Stimulated activated naive CD4-positive, alpha-beta T cell (primary cell): ENCODE data around the gene BCLAF1.
"Not testable (repeated sequence)": the region's sequence is repeated elsewhere in the genome, so short reads cannot be mapped to it uniquely, and the experiment has no call there.

Experiments used
- DNase-seq, 6 experiments: peaks; one replicate each; lab custom pipeline; 2025; lab: John Stamatoyannopoulos, UW

The BCLAF1 gene

DNA sequence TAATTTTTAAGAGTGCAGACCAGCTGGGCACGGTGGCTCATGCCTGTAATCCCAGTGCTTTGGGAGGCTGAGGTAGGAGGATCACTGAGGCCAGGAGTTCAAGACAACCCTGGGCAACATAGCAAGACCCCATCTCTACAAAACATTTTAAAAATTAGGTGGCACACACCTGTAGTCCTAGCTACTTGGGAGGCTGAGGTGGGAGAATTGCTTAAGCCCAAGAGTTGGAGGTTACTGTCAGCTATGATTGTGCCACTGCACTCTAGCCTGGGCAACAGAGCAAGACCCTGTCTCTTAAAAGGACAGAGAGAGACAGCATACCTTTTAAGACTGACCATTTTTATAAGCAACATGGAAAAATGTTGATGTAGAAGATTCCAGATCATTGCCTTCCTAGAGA is 18.8 kb upstream of the BCLAF1 start:
- not testable (repeated sequence) for DNase-seq

DNA sequence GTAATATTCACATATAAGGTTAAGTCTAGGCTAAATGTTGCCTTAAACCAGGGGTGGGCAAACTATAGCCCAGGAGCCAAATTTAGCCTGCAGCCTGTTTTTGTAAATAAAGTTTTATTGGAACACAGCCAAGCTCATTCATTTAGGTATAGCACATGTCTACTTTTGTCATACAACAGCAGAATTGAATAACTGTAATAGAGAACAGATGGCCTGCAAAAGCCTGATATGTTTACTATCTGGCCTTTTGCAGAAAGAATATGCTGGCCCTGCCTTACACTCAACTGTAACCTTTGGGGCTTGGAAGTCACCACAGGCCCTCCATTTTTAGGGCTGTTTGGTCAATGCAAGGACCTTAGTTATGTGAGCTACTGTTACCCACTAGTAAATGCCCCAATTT is 17.7 kb upstream of the BCLAF1 start:
- no peak for DNase-seq

DNA sequence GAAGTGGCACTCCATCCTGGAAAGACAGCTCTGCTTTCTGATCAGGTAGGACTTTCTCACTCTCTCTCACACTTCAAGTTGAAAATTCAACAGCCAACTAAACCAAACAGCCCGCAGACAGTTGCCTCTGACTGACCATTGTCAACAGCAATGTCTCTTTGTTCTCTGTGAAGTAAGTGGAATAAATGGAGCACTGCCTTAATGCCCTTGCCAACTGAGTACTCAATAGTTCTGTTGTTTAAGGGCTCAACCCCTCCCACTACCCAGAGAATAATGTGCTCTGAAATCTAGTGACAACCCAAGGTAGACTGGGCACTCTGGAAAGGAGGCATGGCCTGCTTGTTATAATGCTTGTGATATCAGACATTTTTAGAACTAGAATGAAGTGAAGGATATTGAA is 16.8 kb upstream of the BCLAF1 start:
- no peak for DNase-seq

DNA sequence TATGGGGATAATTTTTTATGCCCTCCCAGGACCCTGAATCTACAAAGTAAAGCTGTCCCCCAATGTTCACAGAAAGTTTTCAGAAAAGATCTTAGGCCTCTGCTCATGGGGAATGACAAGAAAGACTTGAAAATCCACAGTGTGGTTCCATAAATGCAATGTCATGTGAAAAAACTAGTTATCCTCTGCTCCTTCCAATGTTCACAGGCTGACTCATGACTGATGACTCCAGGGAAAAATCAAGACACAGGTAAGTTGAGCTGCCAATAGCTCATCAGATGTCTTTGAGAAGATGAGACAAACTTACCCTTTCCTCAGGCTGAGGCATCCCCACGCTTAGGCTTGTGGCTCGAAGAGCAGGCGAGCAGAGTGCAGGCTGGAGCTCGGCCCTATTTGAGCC is 14.8 kb upstream of the BCLAF1 start:
- DNase-seq, result no peak

DNA sequence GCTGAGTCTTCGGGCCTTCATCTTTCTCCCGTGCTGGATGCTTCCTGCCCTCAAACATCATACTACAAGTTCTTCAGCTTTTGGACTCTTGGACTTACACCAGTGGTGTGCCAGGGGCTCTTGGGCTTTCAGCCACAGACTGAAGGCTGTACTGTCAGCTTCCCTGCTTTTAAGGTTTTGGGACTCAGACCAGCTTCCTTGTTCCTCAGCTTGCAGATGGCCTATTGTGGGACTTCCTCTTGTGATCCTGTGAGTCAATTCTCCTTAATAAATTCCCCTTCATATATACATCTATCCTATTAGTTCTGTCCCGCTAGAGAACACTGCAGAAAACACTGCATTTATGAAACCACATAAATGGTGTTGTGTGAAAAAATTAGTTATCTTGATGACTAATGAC is 13.9 kb upstream of the BCLAF1 start:
- no peak for DNase-seq

DNA sequence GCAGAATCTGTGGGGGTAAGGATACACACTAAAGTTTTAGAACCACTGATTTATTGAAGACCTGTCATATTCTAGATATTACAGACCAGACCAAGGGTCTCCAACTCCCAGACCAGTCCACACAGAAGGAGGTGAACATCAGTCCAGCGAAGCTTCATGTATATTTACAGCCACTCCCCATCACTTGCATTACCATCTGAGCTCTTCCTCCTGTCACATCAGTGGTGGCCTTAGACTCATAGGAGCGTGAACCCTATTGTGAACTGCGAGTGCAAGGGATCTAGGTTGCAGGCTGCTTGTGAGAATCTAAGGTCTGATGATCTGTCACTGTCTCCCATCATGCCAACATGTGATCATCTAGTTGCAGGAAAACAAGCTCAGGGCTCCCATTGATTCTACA is 5.0 kb upstream of the BCLAF1 start:
- no peak for DNase-seq

DNA sequence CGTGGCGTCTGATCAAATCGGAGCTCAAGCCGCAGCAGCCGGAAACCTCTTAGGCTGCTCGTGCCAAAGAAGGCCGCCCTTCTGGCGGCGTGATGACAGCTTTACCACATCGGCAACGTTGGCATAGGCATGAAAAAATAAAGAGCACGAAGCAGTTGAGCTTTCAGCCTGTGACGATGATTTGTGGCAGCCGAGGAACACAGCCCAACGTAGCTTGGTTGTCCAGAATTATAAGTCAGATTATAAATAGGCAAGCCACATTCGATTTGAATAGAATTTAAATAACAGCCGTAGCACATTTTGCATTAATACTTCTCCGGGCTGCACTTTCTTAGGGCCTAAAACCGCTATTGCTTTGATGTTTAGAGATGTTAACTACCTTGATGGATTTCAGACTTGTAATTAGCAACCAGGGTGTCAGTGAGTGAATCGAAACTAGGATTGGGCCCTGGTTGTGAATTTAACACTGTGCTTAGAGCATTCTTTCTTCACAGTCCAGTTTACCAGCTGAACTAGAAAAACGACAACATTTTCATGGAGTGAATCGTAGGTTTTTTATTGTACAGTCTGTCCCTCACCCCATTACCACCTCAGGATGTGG is 864 bp upstream of the BCLAF1 start:
- DNase-seq, result peak; percentile 77 to 97 (median 86)

DNA sequence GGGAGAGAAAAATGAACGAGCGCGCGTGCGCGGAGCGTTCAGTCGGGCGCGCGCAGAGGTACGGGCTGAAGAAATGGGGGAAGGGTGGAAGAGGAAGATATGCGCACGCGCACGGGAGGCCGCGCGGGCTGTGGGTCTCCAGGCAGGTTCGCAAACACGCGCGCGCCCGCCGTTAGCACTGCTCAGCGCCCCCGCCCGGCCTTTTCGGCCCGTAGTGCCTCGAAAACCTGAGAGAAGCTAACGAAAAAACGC is 393 bp downstream of the BCLAF1 start:
- peak; percentile 92 to 98 (median 92) for DNase-seq

DNA sequence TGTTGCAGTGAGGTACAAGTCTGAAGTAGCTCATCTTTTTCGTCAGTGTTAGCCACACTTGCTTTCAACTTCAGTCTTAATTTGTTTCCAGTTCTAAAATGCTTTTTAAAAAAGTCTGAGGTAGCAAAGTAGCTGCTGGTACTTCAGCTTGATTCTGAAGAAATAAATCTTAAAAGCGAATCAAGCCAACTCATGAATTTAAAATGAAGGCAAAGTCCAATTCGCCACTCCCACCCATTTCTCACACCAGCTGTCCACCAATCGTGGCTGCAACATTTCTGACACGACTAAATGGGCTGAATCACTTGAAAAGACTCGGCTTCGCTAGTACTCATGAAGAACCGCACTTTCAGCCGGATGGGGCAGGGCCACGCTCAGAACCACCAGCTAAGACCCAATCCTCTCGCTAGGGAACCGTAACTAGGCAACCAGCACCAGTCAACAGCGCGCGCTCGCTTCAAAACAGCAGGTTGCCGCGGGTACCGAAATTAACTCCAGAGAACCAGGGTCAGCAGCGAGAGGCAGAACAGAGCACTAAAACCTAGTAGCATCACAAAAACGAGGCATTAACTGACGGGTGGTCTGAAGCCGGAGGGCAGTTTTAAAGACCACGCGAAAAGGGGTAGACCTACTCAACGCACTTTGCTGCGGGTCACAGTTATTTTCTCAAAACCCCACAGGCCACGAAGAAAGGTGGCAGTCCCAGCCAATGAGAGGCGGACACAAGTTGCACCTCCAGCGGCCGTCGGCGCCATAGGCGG is 900 bp downstream of the BCLAF1 start:
- peak; percentile 91 to 98 (median 92) for DNase-seq

DNA sequence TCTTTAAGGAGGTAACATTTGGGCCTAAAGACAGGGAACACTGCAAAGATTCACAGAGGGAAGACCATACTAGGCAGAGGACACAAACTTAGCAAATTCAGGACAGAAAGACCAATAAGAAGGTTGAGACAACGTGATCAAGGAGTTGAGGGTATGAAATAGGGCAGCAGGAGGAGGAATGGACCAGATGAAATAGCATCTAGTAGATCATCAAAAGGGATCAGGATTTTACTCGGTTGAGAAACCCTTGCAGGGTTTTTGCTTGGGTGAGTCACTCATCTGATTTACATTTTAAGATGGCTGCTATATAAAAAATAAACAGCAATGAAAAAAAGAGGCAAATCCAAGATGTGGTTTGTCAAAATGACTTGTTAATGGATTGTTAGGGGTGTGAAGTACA is 4.7 kb downstream of the BCLAF1 start:
- DNase-seq, result no peak

DNA sequence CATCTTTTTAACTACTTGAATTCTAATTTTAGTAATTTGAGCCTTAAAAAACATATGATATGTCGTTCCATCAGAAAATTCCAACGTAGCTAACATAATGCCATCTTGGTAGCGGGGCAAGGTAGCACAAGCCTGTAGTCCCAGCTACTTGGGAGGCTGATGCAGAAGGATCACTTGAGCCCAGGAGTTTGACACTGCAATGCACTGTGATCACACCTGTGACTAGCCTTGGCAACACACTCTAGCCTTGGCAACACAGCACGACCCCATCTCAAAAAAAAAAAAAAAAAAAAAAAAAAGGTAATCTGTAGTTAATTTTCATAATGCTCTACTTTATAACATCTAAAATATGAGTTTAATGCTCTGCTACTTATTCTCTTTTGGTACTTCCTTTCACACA is 6.7 kb downstream of the BCLAF1 start:
- no peak for DNase-seq

DNA sequence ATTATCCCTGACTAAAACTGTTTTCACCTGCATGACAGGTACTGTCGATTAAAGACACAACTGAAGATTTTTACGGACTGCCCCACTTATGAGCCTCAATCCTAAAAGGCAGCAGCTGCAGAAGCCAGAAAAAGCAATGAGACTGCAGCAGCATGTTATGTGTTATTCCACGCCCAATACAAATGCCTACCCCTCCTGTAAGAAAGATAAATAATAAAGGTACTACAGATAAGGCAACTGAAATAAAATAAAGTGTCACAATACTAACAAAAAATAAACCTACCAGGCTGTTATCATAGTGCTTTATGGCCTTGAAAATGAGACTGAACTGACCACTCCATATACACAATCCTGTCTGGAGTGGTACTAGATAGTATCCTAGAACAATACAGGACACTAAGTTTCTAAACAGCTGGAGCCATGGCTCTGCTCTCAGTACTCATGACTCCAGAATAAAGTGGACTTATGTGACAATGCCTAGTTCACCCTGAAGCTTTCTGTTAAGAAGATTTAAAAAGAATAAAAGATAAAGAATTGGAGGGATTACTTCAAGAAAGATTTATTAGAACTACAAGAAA is 9.5 kb downstream of the BCLAF1 start:
- DNase-seq, result no peak

DNA sequence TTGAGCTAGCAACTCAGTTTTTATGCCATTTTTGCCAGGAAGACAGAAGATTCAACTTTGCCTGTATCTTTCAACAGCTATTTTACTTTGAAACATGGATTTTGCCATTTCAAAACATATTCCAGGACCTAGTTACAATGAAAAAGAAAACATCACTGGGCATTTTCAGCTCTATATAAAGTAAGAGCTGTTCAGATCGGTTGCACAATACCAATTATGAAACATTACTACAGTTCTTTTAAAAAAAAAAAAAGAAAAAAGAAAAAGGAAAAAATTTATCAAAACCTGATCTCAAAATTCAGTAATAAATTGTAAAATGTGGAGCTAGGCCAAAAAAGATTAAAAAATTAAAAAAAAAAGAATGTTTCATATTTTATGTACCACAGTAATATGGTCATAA is 15.6 kb downstream of the BCLAF1 start:
- DNase-seq, result no peak

DNA sequence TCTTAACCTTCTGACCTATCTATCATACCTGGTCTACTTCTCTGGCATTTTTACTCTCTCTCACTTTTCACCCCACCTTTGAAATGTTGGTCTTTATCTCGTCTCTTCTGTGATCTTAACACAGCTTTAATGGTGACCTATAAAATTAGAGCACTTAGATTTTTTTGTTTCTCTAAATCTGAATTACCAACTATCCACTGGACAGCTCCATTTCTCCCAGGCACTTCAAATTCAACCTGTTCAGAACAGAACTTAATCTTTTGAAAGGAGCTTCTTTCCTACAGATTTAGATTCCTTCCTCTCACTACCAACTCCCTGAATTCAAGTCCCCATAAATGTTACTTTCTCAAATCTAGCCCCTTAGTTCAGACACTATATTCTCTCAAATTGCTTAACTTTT is 24.5 kb downstream of the BCLAF1 start:
- DNase-seq, result no peak

DNA sequence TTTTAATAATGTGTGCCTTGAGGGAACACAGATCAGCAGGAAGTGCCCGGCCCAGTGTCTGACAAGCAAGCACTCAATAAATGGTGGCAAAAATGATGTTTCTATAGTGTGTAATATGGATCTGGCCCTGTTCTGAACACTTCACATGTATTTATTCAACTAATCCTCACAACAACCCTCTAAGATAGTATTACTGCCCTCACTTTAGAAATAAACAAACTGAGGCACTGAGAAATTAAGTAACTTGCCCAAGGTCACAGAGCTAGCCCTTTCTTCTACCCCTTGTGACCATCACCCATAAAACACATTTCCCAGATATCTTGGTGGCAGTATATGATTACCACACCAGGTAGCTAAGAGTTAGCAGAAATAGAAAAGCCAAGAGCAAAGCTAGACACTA is 26.7 kb downstream of the BCLAF1 start:
- DNase-seq, result no peak

DNA sequence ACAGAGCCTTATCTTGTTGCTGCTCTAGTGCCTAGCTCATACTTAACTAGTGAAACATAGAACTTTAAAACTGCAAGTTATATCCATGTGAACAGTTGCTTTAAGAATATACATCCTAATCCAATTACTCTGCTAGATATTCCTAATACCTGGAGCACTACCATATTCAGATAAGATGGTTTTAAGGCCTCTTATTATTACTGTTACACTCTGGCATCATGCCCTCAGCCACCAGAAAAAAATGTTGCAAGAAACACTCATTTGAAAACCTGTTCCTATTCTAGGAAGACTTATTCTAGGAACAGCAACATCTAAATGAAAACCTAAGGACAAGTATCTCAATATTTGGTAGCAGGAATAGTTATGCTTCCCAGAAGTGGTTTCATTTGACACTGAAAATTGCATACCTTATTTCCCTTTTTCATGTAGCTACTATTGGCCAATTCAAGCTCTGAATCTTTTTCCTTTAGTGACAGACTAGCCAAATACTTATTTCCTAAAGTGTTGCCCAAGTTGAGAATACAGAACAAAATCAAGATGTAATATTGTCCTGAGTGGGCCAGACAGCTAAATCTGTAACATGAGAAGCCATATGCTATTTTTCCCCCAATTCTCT is 34.7 kb downstream of the BCLAF1 start:
- no peak for DNase-seq

DNA sequence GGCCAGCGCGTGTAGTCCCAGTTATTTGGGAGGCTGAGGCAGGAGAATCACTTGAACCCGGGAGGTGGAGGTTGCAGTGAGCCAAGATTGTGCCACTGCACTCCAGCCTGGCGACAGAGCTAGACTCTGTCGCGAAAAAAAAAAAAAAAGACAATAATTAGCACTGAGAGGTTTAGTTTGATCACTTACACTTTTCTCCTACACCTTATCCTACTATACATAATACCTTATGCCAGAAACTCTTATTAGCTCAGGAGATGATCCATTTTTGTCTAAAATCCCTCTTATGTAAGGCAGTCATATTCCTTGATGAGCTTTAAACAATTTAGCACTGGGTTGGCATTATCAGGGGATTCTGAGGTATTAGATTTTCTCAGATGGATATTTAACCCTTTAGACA is 35.9 kb downstream of the BCLAF1 start:
- DNase-seq, result no peak

DNA sequence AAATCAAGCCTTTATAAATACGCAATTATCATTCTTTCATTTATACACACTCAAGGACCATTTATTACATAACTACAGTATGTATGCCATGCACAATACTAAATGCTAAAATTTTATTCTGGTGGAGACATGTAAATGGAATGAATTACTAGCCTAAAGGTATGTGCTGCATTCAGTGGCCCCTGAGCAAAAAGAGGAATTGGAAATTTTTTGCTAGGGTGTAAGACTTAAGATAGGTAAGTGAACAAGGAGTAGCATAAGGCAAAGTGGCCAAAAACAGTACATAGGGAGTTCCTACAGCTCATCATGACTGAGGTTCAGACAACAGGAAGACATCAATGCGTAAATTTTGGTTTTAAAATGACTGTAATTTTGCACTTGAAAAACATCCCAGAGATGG is 37.2 kb downstream of the BCLAF1 start:
- peak in 1 of 6 experiments; percentile 5 for DNase-seq

DNA sequence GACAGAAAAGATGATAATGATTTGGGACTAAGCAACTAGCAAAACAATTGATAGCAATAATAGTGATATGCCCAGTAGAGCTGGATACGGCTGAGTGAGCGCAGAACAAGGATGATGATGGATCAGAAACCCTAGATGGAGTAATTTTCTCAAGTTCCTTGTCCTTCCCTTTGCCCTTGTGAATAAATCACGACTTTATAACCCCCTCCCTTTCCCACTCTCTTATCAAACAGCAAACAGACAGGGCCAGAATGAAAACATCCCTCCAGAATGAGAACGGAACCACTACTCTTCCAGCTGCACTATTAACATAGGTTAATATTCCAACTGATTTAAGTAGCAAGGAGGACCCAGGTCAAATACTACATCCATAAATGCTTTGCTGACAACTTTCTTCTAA is 38.3 kb downstream of the BCLAF1 start:
- DNase-seq, result no peak

DNA sequence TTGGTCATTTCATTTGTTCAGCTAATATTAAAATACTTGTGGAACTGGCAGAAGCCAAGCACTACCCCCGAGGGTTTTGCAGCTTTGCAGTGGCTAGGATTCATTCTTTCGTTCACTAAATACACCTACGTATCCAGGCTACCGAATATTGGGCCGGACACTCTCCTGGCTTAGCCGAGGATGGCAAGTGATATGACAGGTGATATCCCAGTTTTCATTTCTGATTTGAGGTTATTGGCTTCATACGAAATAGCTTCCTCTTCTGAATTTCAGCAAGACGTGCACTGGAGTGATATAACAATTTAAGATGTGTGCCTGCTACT is 39.0 kb downstream of the BCLAF1 start:
- no peak for DNase-seq

DNA sequence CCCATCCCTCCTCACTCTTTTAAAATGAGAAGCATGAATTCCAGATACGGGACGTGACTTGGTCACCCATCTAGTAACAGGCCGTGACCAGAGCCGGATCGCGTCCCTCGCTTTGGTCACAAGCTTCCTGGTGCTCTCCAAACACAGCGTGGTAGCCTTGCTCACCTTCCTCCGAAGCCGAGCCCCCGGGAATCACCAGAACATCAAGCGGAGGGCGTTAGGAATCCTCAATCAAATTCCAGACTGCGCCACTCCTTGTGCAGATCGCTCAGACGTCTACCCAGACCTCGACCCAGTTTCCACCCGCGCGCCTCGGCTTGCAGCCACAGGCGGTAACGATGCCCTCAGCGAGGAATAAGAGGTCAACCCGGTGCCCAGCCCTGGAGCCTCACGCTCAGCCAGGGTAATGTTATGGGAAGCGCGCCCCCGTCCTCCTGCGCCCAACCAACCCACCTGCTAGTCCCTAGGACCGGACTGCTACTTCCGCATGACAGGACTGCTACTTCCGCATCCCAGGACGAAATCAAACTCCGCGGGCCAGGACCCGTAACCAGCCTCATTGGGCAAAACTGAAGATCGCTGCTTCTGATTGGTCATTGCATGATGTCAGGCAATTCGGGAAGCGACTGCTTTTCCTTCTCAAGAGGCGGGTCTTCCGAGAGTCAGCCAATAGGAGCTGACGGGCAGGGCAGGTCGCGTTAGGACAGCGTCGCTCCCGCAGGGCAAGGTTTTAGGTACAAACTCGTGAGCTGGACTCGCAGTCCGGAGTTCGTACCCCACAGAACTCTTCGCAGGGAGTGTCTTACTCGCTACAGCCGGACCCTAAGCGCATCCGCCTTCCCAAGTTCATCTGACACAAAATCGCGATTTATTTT is 39.6 kb downstream of the BCLAF1 start, which contains the start of gene MTFR2:
TSS of gene MTFR2 (minus strand) at position 501 of the 875 bp plus-strand sequence. CDS start 1,212 bp downstream, outside the sequence.
- peak; percentile 79 to 95 (median 92) for DNase-seq

DNA sequence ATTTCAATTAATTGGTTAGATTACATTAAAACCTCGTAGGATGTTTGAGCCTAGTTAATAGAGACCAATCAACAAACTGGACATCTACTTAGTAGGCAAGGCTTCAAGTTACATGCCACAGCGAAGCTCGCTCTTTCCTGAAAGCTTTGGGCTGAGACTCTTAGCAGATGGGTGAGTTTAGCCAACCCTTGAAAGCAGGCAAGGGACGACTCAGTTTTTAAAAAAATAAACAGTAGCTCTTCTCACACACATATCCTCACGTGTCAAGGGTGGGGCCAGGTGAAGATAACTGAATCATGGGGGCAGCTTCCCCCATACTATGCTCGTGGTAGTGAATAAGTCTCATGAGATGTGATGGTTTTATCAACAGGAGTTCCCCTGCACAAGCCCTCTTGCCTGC is 40.3 kb downstream of the BCLAF1 start:
- DNase-seq, result no peak
